Fibroblast of lung (primary cell): ENCODE data around the gene MED14.

ENCODE experiments used
- EZH2 ChIP-seq: IDR thresholded peaks from 2 replicates; pipeline ENCODE4 v1.5.1; 2012; ENCODE audit warnings: low read length, control low read depth, mild to moderate bottlenecking; ENCODE audit errors: missing control alignments
- TF ChIP-seq, protein P1 (sequence below), 2 donors: IDR thresholded peaks in 1 of 2; conservative IDR thresholded peaks in 1 of 2; 1 replicate in 1 of 2; 2 replicates in 1 of 2; pipeline ENCODE4 v1.5.1; 2011 to 2012; ENCODE audit warnings: low read length in 2 of 2, control low read depth in 1 of 2, inconsistent platforms in 1 of 2, low read depth in 1 of 2, mild to moderate bottlenecking in 1 of 2

DNA sequence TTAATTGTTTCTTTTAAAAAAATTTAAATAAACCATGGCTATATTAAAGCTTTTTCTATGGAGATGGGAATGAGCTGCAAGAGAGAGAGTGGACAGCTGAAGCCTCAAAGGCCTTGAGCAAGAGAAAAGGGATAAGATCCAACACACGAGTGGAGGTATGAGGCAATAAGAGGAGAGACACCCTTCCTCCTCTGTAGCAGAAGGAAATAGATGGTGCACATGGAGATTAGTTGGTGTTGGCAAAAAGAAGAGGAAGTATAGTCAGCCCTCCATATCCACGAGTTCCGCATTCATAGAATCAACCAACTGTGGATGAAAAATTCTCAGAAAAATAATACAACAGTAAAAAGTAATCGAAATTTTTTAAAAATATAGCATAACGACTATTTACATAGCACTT lies 91.2 kb downstream of the MED14 start:
- TF ChIP-seq, protein P1, sequence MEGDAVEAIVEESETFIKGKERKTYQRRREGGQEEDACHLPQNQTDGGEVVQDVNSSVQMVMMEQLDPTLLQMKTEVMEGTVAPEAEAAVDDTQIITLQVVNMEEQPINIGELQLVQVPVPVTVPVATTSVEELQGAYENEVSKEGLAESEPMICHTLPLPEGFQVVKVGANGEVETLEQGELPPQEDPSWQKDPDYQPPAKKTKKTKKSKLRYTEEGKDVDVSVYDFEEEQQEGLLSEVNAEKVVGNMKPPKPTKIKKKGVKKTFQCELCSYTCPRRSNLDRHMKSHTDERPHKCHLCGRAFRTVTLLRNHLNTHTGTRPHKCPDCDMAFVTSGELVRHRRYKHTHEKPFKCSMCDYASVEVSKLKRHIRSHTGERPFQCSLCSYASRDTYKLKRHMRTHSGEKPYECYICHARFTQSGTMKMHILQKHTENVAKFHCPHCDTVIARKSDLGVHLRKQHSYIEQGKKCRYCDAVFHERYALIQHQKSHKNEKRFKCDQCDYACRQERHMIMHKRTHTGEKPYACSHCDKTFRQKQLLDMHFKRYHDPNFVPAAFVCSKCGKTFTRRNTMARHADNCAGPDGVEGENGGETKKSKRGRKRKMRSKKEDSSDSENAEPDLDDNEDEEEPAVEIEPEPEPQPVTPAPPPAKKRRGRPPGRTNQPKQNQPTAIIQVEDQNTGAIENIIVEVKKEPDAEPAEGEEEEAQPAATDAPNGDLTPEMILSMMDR (conservative IDR thresholded peaks at IDR 0.05 in 1 of 2, IDR thresholded peaks at IDR 0.05 in 1 of 2; ENCODE audit: low read depth in 1 of 2, low read length in 2 of 2): no peak
- TF ChIP-seq EZH2: no peak
